ENCODE measurements around the gene CLNK. TPM values are rescaled to one million over a fixed set of nuclear protein-coding genes. Genes with fewer than 3 reads are reported as not detected.

The CLNK gene
- total and polyA plus RNA-seq, 2 of the 8 experiments (the other 6 are each of a cell fraction or from before 2014, with no cell fraction given): not detected

- peaks cover 9% of the 10 kb centered on the region for H3K23me2 ChIP-seq (ENCODE audit: low read depth, low read length)
- H3K23ac ChIP-seq (ENCODE audit: insufficient read length): no peak overlapping the region
- peak overlapping the region; percentile 7; the same call in 1 of the 2 replicates for H4K8ac ChIP-seq (ENCODE audit: extremely low read depth, insufficient read depth, low read length)
- no peak overlapping the region for H3K27ac ChIP-seq (ENCODE audit: low read depth, low read length)
- H2BK120ac ChIP-seq (replicated peaks; ENCODE audit: low read depth, low read length): no peak overlapping the region
- no peak overlapping the region for H2BK12ac ChIP-seq (ENCODE audit: low read depth, low read length)
- no peak overlapping the region for H2BK20ac ChIP-seq (ENCODE audit: low read length)
- H3K18ac ChIP-seq (ENCODE audit: extremely low read depth, low read length): peak overlapping the region; percentile 83; the same call in 1 of the 2 replicates
- peaks cover 6 to 14% of the 10 kb centered on the region in 2 experiments for H4K20me1 ChIP-seq (replicated peaks in 1 of 2; ENCODE audit: control insufficient read depth in 1 of 2, insufficient read depth in 2 of 2, low read length in 2 of 2)
- no peak overlapping the region for H4K5ac ChIP-seq (ENCODE audit: insufficient read length, low read depth, low read length)
- H3K79me1 ChIP-seq (ENCODE audit: low read depth, low read length): no peaks in the 10 kb centered on the region
- ChIA-PET CTCF (ENCODE audit: partially characterized antibody) (interaction anchor here (1.1 to 2.1 kb wide), 4 partner anchors 43 to 81 kb away, joined by 3 to 10 read pairs (median 6); no protein-coding TSS in a partner anchor), POLR2A (ENCODE audit: partially characterized antibody) (interaction anchor here (1.1 to 2.0 kb wide), 3 partner anchors 39 to 339 kb away, joined by 3 to 7 read pairs (median 5); no protein-coding TSS in a partner anchor)
- WGBS, 2 experiments (ENCODE audit: extremely low coverage in 1 of 2, insufficient coverage in 1 of 2, insufficient read length in 1 of 2, insufficient replicate concordance in 2 of 2, low coverage in 1 of 2, low lambda C conversion rate in 2 of 2, missing lambda C conversion rate in 1 of 2): 1% methylated on average over 28 of the region's 96 CpGs; no CpG with 5 or more reads in 1 of the 2 experiments
- no peak overlapping the region for H4K91ac ChIP-seq (replicated peaks; ENCODE audit: insufficient read length, low read length)
- peak overlapping the region; percentile 5 to 71 (median 62); a peak in 6 of 7 replicates for H3K9ac ChIP-seq (replicated peaks in 1 of 4; ENCODE audit: extremely low read depth in 1 of 4, low read depth in 3 of 4, low read length in 3 of 4)
- peak overlapping the region; percentile 49 to 70 (median 63) for H3K4me3 ChIP-seq (ENCODE audit: extremely low read depth in 1 of 4, insufficient read depth in 2 of 4, low read depth in 3 of 4, low read length in 4 of 4)
- peaks cover 10 to 25% (median 15%) of the 10 kb centered on the region in 4 experiments for H3K4me1 ChIP-seq (replicated peaks in 1 of 4; ENCODE audit: control insufficient read depth in 3 of 4, insufficient read depth in 4 of 4, low read length in 3 of 4)
- no peak overlapping the region for H2BK15ac ChIP-seq (ENCODE audit: low read length)
- no peak overlapping the region for H3K14ac ChIP-seq (ENCODE audit: insufficient read length)
- peaks cover 2 to 3% (median 3%) of the 10 kb centered on the region in 4 experiments; a peak in 2 of 8 replicates for H3K36me3 ChIP-seq (ENCODE audit: control insufficient read depth in 2 of 4, insufficient read depth in 4 of 4, low read length in 3 of 4)
- FAIRE-seq (no peak), DNase-seq (ENCODE audit: low read depth in 1 of 2, low spot score in 2 of 2) (peak in 1 of 2 experiments; percentile 71)
- no peak overlapping the region for H2BK5ac ChIP-seq (ENCODE audit: low read depth, low read length)
- H3K4me2 ChIP-seq (ENCODE audit: insufficient read depth in 1 of 2, low read depth in 2 of 2, low read length in 2 of 2): peak overlapping the region; percentile 69 to 74
- H3K9me3 ChIP-seq (ENCODE audit: insufficient read depth in 2 of 2, low read depth in 1 of 2, low read length in 1 of 2): no peaks in the 10 kb centered on the region
- H2AK5ac ChIP-seq (ENCODE audit: low read depth, low read length): no peak overlapping the region
- no peak overlapping the region for H3K4ac ChIP-seq (replicated peaks; ENCODE audit: insufficient read length, low read depth, low read length)
- H3K56ac ChIP-seq (replicated peaks; ENCODE audit: insufficient read length, low read depth, low read length): no peak overlapping the region
- peak overlapping the region; percentile 88 for H2AFZ ChIP-seq (ENCODE audit: low read length)
- peaks cover 44 to 67% (median 60%) of the 10 kb centered on the region in 4 experiments for H3K27me3 ChIP-seq (replicated peaks in 1 of 4; ENCODE audit: control insufficient read depth in 3 of 4, extremely low read depth in 1 of 4, insufficient read depth in 3 of 4, low read length in 3 of 4)
- no peaks in the 10 kb centered on the region for H3K79me2 ChIP-seq (ENCODE audit: control insufficient read depth in 1 of 2, insufficient read depth in 2 of 2, low read length in 2 of 2)
- peak; percentile 89 for TF ChIP-seq YY1 (IDR thresholded peaks at IDR 0.05; ENCODE audit: low read depth, low read length)
- peak; percentile 90 for TF ChIP-seq E2F6 (IDR thresholded peaks at IDR 0.05)
- TF ChIP-seq MAX (IDR thresholded peaks at IDR 0.05): peak; percentile 79
- TF ChIP-seq TAF1 (IDR thresholded peaks at IDR 0.05; ENCODE audit: low read depth, low read length): peak; percentile 47; the same call in 1 of the 2 replicates
- TF ChIP-seq ASH2L (IDR thresholded peaks at IDR 0.05; ENCODE audit: low read length): peak; percentile 50
- TF ChIP-seq SP2 (IDR thresholded peaks at IDR 0.05; ENCODE audit: low read length): no peak
- peak in 1 of 2 experiments; percentile 28; a peak in 1 of 3 replicates for TF ChIP-seq POLR2A (IDR thresholded peaks at IDR 0.05; ENCODE audit: control extremely low read depth in 1 of 2, low read depth in 2 of 2, low read length in 2 of 2)
- peak; percentile 35; the same call in 1 of the 2 replicates for TF ChIP-seq CREB1 (IDR thresholded peaks at IDR 0.05)
- no peak for TF ChIP-seq CTCF (IDR thresholded peaks at IDR 0.05; ENCODE audit: control extremely low read depth in 1 of 3, insufficient read depth in 1 of 3, low read depth in 1 of 3, low read length in 3 of 3)
These were observed 227.8 kb downstream of the CLNK start for GRCh38 chr4:10456595-10457254.
